22Rv1 (cell line): ENCODE measurements around the gene GRM1.

Source experiments
- CTCF ChIP-seq: fragments of 450-650 bp; IDR thresholded peaks from 2 replicates; pipeline ENCODE4 v1.5.1; 2017; ENCODE audit warnings: mild to moderate bottlenecking
- ZFX ChIP-seq: fragments of 450-650 bp; IDR thresholded peaks from 2 replicates; pipeline ENCODE4 v1.6.1; 2017; ENCODE audit warnings: antibody characterized with exemption, borderline replicate concordance

- TF ChIP-seq CTCF: no peak
- no peak for TF ChIP-seq ZFX
Observed at GRCh38 chr6:146106532-146106931, 77.7 kb downstream of the GRM1 start.
